ENCODE data around the gene ANKRD6.
"Not testable (repeated sequence)": the region's sequence is repeated elsewhere in the genome, so short reads cannot be mapped to it uniquely, and the experiment has no call there.

ANKRD6 gene

GRCh38 chr6:89432875-89433251, at the start of gene ANKRD6:
Gene ANKRD6, plus strand, starts transcription at chr6:89433152. Its CDS starts 133,825 bp downstream, at chr6:89566977.
- DNase-seq: peak; percentile 86 to 89

DNA sequence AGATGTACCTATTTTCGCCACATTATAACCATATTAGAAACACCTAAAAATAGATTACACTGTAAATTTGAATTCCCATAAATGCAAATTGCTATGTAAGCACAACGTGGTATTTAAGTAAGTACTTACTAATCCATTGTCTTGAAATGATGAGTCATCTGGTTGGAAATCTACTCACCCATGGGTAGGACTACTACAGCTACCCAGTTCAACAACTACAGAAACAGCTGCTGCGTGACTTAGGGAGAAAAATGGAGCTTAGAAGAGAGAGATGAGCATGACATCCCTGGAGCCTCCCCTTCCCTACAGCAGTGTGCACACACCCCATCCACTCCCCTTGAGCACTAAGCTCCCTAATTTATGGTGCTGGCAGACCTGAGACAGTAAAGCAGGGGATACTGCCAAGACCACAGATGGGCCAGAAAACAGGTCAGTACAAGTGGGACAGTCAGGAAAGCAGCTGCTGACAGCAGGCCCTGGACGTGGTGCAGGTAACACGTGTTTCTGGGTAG, 47.7 kb upstream of the ANKRD6 start:
- no peak for DNase-seq

- no peak for DNase-seq
Measured at GRCh38 chr6:89385846-89386245, 47.1 kb upstream of the ANKRD6 start.

- no peak for DNase-seq
Measured at GRCh38 chr6:89386917-89387491, 45.9 kb upstream of the ANKRD6 start.

GRCh38 chr6:89387516-89388201, 45.3 kb upstream of the ANKRD6 start:
- DNase-seq: no peak

DNA sequence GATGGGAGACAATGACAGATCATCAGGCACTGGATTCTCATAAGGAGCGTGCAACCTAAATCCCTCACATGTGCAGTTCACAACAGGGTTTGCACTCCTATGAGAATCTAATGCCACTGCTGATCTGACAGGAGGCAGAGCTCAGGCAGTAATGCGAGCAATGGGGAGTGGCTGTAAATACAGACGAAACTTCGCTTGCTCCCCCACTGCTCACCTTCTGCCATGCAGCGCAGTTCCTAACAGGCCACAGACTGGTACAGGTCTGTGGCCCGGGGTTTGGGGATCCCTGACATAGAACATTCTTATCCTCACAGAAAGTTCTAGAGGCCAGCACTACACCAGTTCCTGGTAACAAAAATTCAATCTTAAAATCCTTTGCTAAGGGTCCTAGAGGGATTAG, 44.1 kb upstream of the ANKRD6 start:
- no peak for DNase-seq

DNA sequence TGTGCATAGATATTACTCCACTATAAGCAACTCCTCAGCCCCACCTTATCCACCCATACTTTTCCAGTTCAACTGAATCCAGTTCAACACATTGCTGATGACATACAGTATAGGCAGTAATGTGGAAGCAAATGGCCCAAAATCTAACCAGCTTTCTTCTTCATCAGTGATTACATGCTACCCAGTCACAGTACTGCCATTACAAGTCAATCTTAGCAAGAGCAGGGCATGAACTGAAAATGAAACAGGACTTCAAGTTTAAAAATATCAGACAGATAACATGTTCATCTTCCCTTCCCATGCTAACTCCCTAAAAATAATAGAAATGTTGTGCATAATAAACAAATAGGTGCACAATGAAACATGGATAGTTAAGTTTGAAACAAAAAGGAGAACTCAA, 40.1 kb upstream of the ANKRD6 start:
- DNase-seq: no peak

DNA sequence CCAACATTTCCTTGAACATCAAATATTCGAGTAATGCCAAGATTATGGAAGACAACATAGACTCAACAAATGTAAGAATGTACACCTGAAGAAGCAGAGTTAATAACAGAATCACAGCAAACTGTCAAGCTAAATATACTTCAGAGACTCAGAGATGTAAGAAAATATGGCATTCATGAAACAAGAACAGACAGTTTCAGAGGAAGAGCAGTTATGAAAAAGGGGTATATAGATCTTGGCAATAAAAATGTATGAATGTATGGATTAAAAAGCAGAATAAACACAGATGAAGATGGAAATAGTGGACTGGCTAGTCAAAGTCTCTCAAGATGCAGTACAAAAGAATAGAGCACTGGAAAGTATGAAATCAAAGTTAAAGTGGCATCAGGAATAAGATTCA, 39.3 kb upstream of the ANKRD6 start:
- DNase-seq: no peak

GRCh38 chr6:89397884-89398283, 35.1 kb upstream of the ANKRD6 start:
- DNase-seq: not testable (repeated sequence)

DNA sequence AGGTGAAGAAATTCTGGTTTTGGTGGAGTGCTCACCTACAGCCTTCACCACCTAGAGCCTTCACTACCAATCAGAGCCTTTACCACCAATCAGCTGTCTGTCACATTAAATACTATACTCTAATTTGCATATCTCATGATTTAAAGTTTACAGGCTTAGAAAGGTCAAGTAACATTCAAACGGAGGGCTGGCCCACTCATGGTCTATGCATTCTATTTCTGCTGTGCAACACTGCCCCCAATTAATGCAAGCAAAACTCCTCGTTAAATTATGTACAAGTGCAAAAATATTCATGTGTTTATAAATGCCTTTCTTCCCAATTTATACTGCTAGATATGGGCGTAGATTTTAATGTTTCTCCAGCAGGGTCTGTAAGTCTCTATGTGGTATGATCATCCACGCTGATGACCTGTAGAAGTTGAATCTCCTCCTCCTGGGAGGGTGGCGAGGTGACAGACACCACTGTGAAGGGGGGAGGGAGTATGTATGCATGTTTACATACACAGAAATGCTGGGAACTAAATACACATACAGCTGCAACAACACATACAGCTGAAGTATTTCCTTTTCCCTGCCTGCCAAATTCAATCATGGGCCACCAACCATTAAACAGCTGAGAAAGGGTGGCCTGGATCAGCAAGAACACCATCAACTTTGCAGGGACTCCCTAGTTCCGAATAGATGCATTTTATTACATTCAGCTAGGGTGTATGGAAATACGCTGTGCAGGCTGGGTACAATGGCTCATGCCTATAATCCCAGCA, 34.0 kb upstream of the ANKRD6 start:
- no peak for DNase-seq

- DNase-seq: no peak
Measured at GRCh38 chr6:89400050-89400449, 32.9 kb upstream of the ANKRD6 start.

DNA sequence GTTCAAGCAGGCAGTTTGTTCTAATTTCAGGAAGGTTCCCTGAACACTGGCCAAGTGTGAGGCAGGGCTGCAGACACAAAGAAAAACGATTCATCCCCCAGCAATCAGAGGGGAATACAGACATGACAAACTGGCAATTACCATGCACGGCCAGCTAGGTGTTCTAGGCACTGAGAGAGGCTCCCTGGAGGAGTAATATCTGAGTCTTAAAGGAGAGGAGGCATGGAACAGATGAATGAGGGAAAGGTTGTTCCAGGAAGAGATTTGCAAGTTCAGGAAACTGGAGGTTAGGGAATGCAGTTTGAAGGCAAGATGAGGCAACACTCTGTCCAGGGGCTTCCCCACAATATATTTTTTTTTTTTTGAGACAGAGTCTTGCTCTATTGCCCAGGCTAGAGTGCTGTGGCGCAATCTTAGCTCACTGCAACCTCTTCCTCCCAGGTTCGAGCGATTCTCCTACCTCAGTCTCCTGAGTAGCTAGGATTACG, 32.0 kb upstream of the ANKRD6 start:
- no peak for DNase-seq

DNA sequence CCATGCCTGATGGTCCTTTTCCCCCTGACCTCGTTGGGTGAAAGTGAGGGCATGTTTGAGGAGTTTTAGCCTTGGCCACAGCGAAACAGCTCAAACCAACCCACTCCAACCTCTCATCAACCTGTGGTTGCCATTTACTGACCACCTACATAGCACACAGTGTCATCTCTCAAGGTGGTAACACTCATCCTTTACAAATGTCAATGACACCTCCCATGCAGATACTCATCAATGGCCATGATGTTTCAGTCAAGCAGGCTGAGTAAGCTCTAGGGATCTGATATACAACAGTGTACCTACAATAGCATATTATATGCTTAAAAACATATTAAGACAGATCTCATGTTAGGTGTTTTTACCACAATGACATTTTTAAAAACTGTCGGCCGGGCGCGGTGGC, 30.2 kb upstream of the ANKRD6 start:
- no peak for DNase-seq

DNA sequence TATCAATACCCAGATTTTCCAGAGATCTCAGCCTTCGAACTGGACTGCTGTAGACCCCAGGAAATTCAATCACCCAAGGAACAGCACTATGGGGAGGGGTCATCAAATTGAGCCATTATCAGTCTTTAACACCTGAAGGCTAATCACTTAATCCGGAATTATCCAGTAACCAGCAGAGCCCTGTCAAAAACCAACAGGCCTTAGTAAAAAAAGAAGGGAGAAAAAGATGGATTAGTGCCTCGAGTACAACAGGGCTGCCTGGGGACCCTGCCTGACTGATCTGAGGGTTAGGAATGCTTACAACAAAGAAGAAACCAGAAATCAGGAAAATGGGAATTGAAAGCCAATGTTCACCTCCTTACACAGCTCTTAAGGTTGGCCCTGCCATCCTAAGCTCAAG, 28.4 kb upstream of the ANKRD6 start:
- no peak for DNase-seq

GRCh38 chr6:89406141-89406540, 26.8 kb upstream of the ANKRD6 start:
- DNase-seq: no peak

DNA sequence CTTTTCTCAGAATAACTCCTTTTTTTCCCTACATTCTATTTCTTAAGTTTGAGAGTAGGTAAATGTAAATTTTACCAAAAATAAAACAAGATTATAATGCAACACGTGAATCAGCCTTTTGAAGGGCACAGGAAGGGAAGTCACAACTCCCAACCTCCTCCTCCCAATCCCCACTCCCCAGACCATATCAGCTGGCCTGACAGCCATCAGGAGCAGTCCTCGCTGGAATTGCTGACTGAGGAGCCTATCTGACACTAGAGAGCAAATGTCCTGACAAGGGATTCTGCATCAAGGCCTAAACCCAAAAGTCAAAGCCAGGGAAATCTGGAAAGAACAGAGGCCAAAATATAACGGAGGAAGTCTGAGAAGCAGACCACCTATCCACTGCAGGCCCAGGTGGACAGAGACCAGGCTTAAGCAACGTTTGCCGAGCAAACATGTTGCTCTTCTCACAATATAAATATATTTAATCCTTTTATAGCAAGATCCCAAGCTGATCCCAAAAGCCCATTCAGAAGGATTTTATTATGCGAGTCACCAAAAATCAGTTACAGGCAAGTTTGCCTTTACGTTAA, 23.4 kb upstream of the ANKRD6 start:
- DNase-seq: no peak

DNA sequence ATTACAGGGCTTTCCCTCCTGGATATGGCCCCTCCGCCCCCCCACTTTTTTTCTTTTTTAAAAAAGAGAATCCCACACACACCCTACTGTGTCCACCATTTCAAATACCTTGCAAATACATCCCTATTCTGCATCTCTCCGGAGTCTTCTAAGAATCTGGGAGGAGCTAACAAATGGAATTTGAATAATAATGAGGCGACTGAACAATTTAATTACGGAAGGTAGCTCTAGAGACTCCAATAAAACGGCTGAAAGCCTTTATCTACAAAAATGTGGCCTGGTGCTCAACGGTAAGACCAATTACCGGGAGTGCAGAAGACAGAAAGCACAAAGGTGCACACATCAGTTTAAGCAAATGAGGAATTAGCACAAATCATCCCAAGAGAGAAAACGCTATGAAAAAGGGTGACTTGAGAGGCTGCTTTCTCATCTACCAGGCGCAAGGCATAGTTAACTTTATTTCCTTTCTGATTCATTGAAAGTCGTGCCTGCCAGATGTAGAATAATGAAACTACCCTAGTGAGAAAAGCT, 22.7 kb upstream of the ANKRD6 start:
- no peak for DNase-seq

GRCh38 chr6:89410788-89411144, 22.2 kb upstream of the ANKRD6 start:
- DNase-seq: no peak

DNA sequence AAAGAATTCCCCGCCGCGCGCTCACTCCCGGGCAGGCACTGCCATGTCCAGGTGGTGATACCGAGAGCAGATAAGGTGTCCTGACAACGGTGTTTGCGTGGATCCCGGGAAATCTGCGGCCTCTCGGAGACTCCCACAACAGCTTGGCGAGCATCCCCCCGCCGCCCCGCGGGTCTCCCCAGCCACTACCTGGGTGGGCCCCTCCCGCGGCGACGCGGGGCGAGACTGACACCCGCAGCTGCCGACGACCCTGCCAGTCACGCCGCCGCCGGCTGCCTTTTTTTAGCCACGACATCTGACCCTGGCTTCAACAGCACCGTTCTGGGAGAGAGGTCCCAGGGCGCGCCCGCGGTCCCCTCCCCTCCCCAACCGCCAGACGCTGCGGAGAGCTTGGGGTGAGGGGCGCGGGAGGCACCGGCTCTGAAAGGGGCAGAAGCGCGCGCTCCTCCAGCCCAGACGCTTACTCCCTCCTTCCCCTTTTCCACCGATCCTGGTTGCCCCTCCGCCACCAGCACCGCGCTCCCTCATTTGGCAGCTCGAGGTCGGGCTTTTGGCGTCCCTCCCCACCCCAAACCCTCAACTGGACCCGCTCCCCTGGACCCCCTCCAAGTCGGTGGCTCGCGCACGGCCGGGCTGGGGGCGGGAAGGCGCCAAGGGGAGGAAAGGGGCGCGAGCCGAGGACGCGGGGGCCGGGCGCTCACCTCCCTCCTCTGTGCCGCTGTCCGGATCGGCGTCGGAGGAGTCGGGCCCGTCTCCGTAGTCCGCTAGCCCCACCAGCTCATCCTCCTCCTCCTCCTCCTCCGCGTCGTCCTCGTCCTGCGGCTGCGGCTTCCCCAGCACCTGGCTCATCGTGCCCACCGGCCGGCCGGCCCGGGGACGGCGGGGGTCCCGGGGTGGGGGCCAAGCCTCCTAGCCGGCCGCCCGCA, 21.5 kb upstream of the ANKRD6 start:
- DNase-seq: peak; percentile 7 to 22

DNA sequence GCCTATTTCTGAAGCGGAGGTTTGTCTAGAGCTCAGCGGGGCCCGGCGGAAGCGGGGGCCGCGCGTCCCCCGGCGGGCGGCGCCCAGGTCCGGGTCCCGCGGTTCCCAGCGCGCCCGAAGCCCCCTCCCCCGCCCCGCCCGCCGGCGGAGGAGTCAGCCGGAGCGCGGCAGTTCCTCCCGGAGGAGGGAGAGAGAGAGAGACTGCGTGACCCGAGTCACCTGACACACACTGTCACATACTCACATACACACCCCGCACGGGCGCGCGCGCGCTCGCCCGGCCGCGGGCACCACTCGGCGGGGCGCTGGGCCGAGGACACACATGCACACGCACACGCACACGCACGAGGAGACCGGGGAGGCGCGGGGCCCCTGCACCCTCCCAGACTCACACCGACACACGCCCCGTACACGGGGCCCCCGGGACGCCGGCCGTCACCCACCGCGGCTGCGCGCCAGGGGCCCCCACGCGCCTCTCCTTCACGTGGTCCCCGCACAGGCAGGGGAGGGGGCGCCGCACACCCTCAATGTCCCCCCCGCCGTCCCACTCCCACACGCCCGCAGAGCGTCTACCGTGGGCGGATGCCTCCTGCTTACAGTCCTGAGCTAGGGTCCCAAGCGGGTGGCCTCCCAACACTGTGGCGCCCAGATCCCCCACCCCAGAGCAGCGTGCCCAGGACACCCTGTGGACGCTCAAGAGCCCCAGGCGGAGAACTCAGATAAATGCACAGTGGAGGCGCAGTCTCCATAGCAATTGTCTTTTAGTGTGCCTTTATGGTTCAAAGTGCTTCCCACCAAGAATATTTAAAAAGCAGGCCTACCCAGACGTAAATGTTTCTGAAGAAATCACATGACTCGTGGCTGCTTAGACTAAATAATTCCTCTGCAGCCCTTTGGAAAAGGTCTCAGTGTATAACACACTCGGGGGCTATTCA, 20.6 kb upstream of the ANKRD6 start, which contains the start of gene RRAGD:
Gene RRAGD, minus strand, starts transcription at position 203 of the 935 bp plus-strand sequence. CDS start 280 bp downstream, outside the sequence.
- peak; percentile 61 to 70 for DNase-seq

GRCh38 chr6:89413006-89413400, 19.9 kb upstream of the ANKRD6 start:
- DNase-seq: no peak
